GM10248 (cell line): ENCODE data around the gene SPRED2.

ENCODE experiments used
- CTCF ChIA-PET: fragments of 300-600 bp; sonication (Branson Sonifier 250); formaldehyde crosslinking; extraction: SDS; loops from one replicate; lab custom pipeline; 2021; ENCODE audit warnings: antibody characterized with exemption; lab: Yijun Ruan, JAX
- POLR2A ChIA-PET: fragments of 350-650 bp; sonication (Branson Sonifier 250); formaldehyde crosslinking; extraction: SDS; loops from one replicate; lab custom pipeline; 2020; ENCODE audit warnings: antibody characterized with exemption; lab: Yijun Ruan, JAX
- DNase-seq: peaks from one replicate; pipeline ENCODE4 v3.0.0; 2012; ENCODE audit errors: extremely low spot score
- CTCF ChIP-seq: IDR thresholded peaks from 2 replicates; pipeline ENCODE4 v1.5.1; 2012; ENCODE audit warnings: mild to moderate bottlenecking, low read depth; ENCODE audit errors: extremely low read depth, missing control alignments, control extremely low read depth

The SPRED2 gene

GRCh38 chr2:65417509-65418085 lies 14.8 kb downstream of the SPRED2 start:
- TF ChIP-seq CTCF: no peak
- no peak for DNase-seq
- POLR2A ChIA-PET: no interaction called here
- CTCF ChIA-PET: interaction anchor here (0.9 to 3.1 kb wide), 7 partner anchors 9 to 140 kb away, joined by 3 to 10 read pairs (median 4); no protein-coding TSS in a partner anchor

GRCh38 chr2:65416945-65417344 lies 15.5 kb downstream of the SPRED2 start:
- POLR2A ChIA-PET: no interaction called here
- no peak for TF ChIP-seq CTCF
- CTCF ChIA-PET: interaction anchor here (0.9 to 3.1 kb wide), 5 partner anchors 12 to 139 kb away, joined by 3 to 10 read pairs (median 4); no protein-coding TSS in a partner anchor
- DNase-seq: no peak

GRCh38 chr2:65416321-65416720 lies 16.1 kb downstream of the SPRED2 start:
- POLR2A ChIA-PET: no interaction called here

GRCh38 chr2:65415091-65415490 lies 17.3 kb downstream of the SPRED2 start:
- TF ChIP-seq CTCF: no peak
- CTCF ChIA-PET: interaction anchor here (0.6 to 1.5 kb wide), 3 partner anchors 8 to 39 kb away, joined by 3 read pairs; no protein-coding TSS in a partner anchor
- POLR2A ChIA-PET: no interaction called here
- no peak for DNase-seq

More at GRCh38 chr2:65416321-65416720, 16.1 kb downstream of the SPRED2 start:
- CTCF ChIA-PET: interaction anchor here (1.4 to 1.7 kb wide), 2 partner anchors 15 to 42 kb away, joined by 4 to 5 read pairs; no protein-coding TSS in a partner anchor
- no peak for TF ChIP-seq CTCF
- no peak for DNase-seq

- POLR2A ChIA-PET: no interaction called here
- no peak for TF ChIP-seq CTCF
- no peak for DNase-seq
- CTCF ChIA-PET: no interaction called here
Observed at GRCh38 chr2:65413610-65414009, 18.8 kb downstream of the SPRED2 start.

- CTCF ChIA-PET: no interaction called here
- TF ChIP-seq CTCF: no peak
- DNase-seq: no peak
- POLR2A ChIA-PET: no interaction called here
Observed at GRCh38 chr2:65413106-65413505, 19.3 kb downstream of the SPRED2 start.
